ACC112 (cell line): Measurements from ENCODE around the gene NUDT1.

Source experiments
- H2AFZ ChIP-seq: fragments of 200-600 bp; sonication (generic); one replicate; pipeline ENCODE4 v1.6.0; 2017; ENCODE audit warnings: antibody characterized with exemption, low read length; ENCODE audit not compliant: unreplicated experiment
- H3K27ac ChIP-seq: fragments of 200-600 bp; sonication (generic); 2 replicates; pipeline ENCODE4 v1.5.1; 2014; ENCODE audit warnings: low read depth, mild to moderate bottlenecking, antibody characterized with exemption, low read length, moderate library complexity
- H3K27me3 ChIP-seq: fragments of 200-600 bp; sonication (generic); 2 replicates; pipeline ENCODE4 v1.6.1; 2014; ENCODE audit warnings: mild to moderate bottlenecking, antibody characterized with exemption, low read length, moderate library complexity, mixed read lengths; ENCODE audit not compliant: insufficient read depth
- H3K36me3 ChIP-seq: fragments of 200-600 bp; sonication (generic); 2 replicates; pipeline ENCODE4 v1.6.1; 2016; ENCODE audit warnings: mild to moderate bottlenecking, antibody characterized with exemption, low read length, moderate library complexity, mixed read lengths; ENCODE audit not compliant: insufficient read depth
- H3K4me1 ChIP-seq: fragments of 200-600 bp; sonication (generic); one replicate; pipeline ENCODE4 v1.6.1; 2016; ENCODE audit warnings: low read length, mixed read lengths; ENCODE audit not compliant: insufficient read depth, unreplicated experiment, control insufficient read depth
- H3K4me3 ChIP-seq: fragments of 200-600 bp; sonication (generic); 2 replicates; pipeline ENCODE4 v1.5.1; 2014; ENCODE audit warnings: mild to moderate bottlenecking, low read depth, low read length
- H3K79me2 ChIP-seq: fragments of 200-600 bp; sonication (generic); one replicate; pipeline ENCODE4 v1.6.0; 2016; ENCODE audit warnings: low read length; ENCODE audit not compliant: control insufficient read depth, unreplicated experiment, insufficient read depth

NUDT1 gene

DNA sequence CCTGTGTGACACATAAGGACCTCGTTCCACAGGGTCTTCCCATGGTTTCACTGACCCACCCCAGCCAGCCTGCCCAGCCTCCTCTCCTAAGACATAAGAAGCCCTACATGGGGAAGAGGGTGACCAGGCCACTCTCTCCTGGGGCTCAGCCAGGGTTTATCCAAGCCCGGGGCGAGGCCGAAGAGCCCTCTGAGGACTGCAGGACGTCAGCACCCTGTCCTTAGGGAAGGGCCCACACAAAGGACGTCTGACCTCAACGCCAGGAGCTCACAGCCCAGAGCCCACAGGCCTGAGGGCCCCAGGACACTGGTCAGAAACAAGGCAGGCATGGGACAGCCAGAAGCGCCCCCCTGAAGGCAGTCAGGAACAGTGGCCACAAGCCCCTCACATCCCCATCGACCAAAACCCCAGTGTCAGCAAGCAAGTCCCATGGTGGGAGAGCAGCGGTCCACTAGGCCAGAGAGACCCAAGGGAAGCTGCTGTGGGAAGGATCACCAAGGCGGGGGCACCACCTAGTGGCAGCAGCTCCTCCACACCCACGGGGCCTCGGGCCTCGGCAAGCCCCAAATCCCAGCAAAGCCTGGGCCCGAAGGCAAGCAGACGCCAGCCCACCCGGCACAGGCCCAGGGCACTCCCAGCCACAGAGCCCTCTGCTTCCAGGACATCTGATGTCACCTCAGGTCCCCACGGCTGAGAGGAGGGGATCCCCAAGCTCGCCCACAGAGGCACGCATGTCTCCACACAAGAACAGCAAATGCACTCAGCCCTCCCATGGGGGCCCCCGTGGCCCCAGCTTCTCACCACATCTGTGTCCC is 32.7 kb upstream of the NUDT1 start:
- H3K27me3 ChIP-seq, result no peaks in the 10 kb centered on the region
- peaks cover 11% of the 10 kb centered on the region; the same call in 1 of the 2 replicates for H3K36me3 ChIP-seq
- no peaks in the 10 kb centered on the region for H3K79me2 ChIP-seq
- no peaks in the 10 kb centered on the region for H3K4me1 ChIP-seq
- H3K27ac ChIP-seq, result no peak overlapping the region
- no peak overlapping the region for H3K4me3 ChIP-seq
- no peak overlapping the region for H2AFZ ChIP-seq

- peaks cover 15% of the 10 kb centered on the region; the same call in 1 of the 2 replicates for H3K36me3 ChIP-seq
- no peaks in the 10 kb centered on the region for H3K27me3 ChIP-seq
- no peaks in the 10 kb centered on the region for H3K79me2 ChIP-seq
- no peak overlapping the region for H2AFZ ChIP-seq
- no peak overlapping the region for H3K4me3 ChIP-seq
- no peaks in the 10 kb centered on the region for H3K4me1 ChIP-seq
- H3K27ac ChIP-seq, result no peak overlapping the region
Observed at GRCh38 chr7:2209961-2210323, 32.1 kb upstream of the NUDT1 start.

GRCh38 chr7:2210551-2211258 is 31.3 kb upstream of the NUDT1 start:
- H3K4me3 ChIP-seq, result no peak overlapping the region
- H3K27me3 ChIP-seq, result no peaks in the 10 kb centered on the region
- H2AFZ ChIP-seq, result no peak overlapping the region
- no peak overlapping the region for H3K27ac ChIP-seq
- H3K79me2 ChIP-seq, result no peaks in the 10 kb centered on the region
- H3K4me1 ChIP-seq, result no peaks in the 10 kb centered on the region
- H3K36me3 ChIP-seq, result peaks cover 15% of the 10 kb centered on the region; the same call in 1 of the 2 replicates

- no peak overlapping the region for H2AFZ ChIP-seq
- peaks cover 15% of the 10 kb centered on the region; the same call in 1 of the 2 replicates for H3K36me3 ChIP-seq
- H3K4me3 ChIP-seq, result no peak overlapping the region
- H3K79me2 ChIP-seq, result no peaks in the 10 kb centered on the region
- H3K4me1 ChIP-seq, result no peaks in the 10 kb centered on the region
- H3K27me3 ChIP-seq, result no peaks in the 10 kb centered on the region
- H3K27ac ChIP-seq, result no peak overlapping the region
Observed at GRCh38 chr7:2211259-2211880, 30.7 kb upstream of the NUDT1 start.

GRCh38 chr7:2211926-2212325 is 30.1 kb upstream of the NUDT1 start:
- Histone ChIP-seq H3K36me3 (peaks cover 15% of the 10 kb centered on the region; the same call in 1 of the 2 replicates), H3K27me3 (no peaks in the 10 kb centered on the region), H3K4me3 (no peak overlapping the region), H3K79me2 (no peaks in the 10 kb centered on the region), H3K4me1 (no peaks in the 10 kb centered on the region), H3K27ac (no peak overlapping the region), H2AFZ (no peak overlapping the region)

DNA sequence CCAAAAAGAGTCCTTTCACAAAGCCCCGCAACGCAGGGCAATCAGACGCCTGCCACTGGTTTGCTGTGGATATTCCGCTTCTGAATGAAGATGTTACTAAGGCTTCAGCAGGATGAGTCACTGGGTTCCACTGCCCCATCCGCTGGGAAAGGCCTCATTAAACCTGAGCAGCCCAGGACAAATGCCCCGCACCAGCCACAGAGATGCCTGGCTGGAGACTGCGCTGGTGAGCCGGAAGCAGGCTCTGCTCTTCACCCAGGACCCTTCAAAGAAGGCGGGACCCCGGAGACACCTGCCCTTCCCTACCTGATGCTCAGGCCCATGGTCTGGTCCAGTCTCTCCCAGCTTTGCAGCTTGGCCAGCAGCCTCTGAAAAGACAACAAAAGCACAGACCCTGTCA is 29.1 kb upstream of the NUDT1 start:
- Histone ChIP-seq H3K4me3 (no peak overlapping the region), H3K79me2 (no peaks in the 10 kb centered on the region), H3K27me3 (no peaks in the 10 kb centered on the region)

DNA sequence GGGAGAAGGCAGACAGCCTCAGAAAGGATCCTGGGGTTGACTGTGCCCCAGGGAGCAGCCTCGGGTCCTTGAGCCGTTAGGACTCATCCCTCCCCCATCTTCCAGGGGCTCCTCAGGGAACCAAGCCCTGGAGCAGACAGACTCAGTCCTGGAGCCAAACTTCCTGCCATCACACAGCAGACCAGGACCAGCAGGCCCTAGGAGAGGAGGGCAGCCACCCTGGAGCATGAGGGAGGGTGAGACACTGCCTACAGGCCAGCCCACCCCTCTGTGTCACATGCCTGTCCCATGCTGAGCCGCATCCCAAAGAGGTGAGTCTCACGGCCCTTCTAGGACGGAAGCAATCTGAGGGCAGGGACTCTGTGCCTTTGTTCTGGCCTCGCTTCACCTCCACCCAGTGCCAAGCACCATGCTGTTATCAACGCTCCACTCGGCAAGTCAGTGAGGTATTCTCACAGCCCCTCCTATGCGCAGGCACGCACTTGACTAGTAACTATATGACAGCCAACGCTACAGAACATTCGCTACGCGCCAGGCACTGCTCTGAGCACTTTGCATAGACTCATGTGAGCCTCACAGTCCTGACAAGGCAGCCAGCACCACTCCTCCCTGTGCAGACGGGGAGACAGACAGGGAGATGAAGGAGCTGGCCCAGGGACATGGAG is 28.3 kb upstream of the NUDT1 start:
- H3K36me3 ChIP-seq, result peaks cover 15% of the 10 kb centered on the region; the same call in 1 of the 2 replicates
- no peak overlapping the region for H2AFZ ChIP-seq
- no peak overlapping the region for H3K4me3 ChIP-seq
- H3K27ac ChIP-seq, result no peak overlapping the region
- H3K27me3 ChIP-seq, result no peaks in the 10 kb centered on the region
- H3K4me1 ChIP-seq, result no peaks in the 10 kb centered on the region
- no peaks in the 10 kb centered on the region for H3K79me2 ChIP-seq

More for the DNA sequence above, 29.1 kb upstream of the NUDT1 start:
- Histone ChIP-seq H3K36me3 (peaks cover 15% of the 10 kb centered on the region; the same call in 1 of the 2 replicates), H3K27ac (no peak overlapping the region), H3K4me1 (no peaks in the 10 kb centered on the region), H2AFZ (no peak overlapping the region)

DNA sequence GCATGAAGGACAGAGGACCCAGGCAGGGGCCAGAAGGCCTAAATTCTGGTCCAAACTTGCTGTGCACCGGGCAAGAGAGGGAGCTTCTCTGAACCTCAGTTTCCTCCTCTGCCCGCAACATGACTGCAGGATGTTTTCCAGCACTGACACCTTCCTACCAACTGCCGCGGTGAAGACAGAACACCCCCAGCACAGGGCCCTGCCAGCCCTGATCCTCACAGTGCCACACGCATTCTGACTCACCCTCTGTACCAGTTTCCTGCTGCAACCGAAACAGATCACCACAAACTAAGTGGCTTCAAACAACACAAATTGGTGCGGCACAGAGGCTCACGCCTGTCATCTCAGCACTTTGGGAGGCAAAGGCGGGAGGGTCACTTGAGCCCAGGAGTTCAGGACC is 27.4 kb upstream of the NUDT1 start:
- Histone ChIP-seq H3K27me3 (no peaks in the 10 kb centered on the region), H3K27ac (no peak overlapping the region), H3K4me1 (no peaks in the 10 kb centered on the region), H3K4me3 (no peak overlapping the region), H3K79me2 (no peaks in the 10 kb centered on the region), H3K36me3 (peaks cover 15% of the 10 kb centered on the region; the same call in 1 of the 2 replicates), H2AFZ (no peak overlapping the region)

- Histone ChIP-seq H3K4me3 (no peak overlapping the region), H3K79me2 (no peaks in the 10 kb centered on the region), H2AFZ (no peak overlapping the region), H3K27ac (no peak overlapping the region), H3K4me1 (no peaks in the 10 kb centered on the region), H3K36me3 (peaks cover 15% of the 10 kb centered on the region; the same call in 1 of the 2 replicates), H3K27me3 (no peaks in the 10 kb centered on the region)
Observed at GRCh38 chr7:2215851-2216250, 26.2 kb upstream of the NUDT1 start.

GRCh38 chr7:2217206-2217605 is 24.8 kb upstream of the NUDT1 start:
- Histone ChIP-seq H3K27ac (no peak overlapping the region), H3K4me3 (no peak overlapping the region), H3K36me3 (peaks cover 15% of the 10 kb centered on the region; the same call in 1 of the 2 replicates), H3K27me3 (no peaks in the 10 kb centered on the region), H3K4me1 (no peaks in the 10 kb centered on the region), H2AFZ (no peak overlapping the region), H3K79me2 (no peaks in the 10 kb centered on the region)
